Neural progenitor cell (in vitro differentiated cells): ENCODE measurements around the gene DCDC1. TPM values are rescaled to one million over a fixed set of nuclear protein-coding genes. Genes with fewer than 3 reads are reported as not detected.
A peak's percentile ranks its signal among the peaks of the same experiment; 100 is the strongest.

Experiments used
- DNase-seq: peaks from one replicate; pipeline ENCODE4 v3.0.0-alpha.2; 2016; ENCODE audit warnings: low spot score
- H2AFZ ChIP-seq: fragments of 200-600 bp; sonication (generic); replicated peaks from 2 replicates; pipeline ENCODE4 v1.6.1; 2016; ENCODE audit warnings: antibody characterized with exemption
- H3F3A ChIP-seq: fragments of 200-600 bp; sonication (generic); 2 replicates; pipeline ENCODE4 v1.6.1; 2016; ENCODE audit warnings: antibody characterized with exemption, low read depth
- H3K27ac ChIP-seq: fragments of 200-600 bp; sonication (generic); 2 replicates; pipeline ENCODE4 v1.5.1; 2016; ENCODE audit warnings: mild to moderate bottlenecking
- H3K27me3 ChIP-seq: fragments of 200-600 bp; sonication (generic); 2 replicates; pipeline ENCODE4 v1.6.1; 2016; ENCODE audit warnings: mild to moderate bottlenecking, moderate library complexity
- H3K36me3 ChIP-seq: fragments of 200-600 bp; sonication (generic); 2 replicates; pipeline ENCODE4 v1.5.1; 2016
- H3K4me1 ChIP-seq: fragments of 200-600 bp; sonication (generic); 2 replicates; pipeline ENCODE4 v1.6.1; 2016; ENCODE audit warnings: mixed run types
- H3K4me2 ChIP-seq: fragments of 200-600 bp; sonication (generic); 2 replicates; pipeline ENCODE4 v1.6.1; 2016
- H3K4me3 ChIP-seq: fragments of 200-600 bp; sonication (generic); 2 replicates; pipeline ENCODE4 v1.5.1; 2016
- H3K79me2 ChIP-seq: fragments of 200-600 bp; sonication (generic); 2 replicates; pipeline ENCODE4 v1.6.1; 2016; ENCODE audit warnings: low read depth
- H3K9ac ChIP-seq: fragments of 200-600 bp; sonication (generic); 2 replicates; pipeline ENCODE4 v1.6.1; 2016
- H3K9me3 ChIP-seq: fragments of 200-600 bp; sonication (generic); 2 replicates; pipeline ENCODE4 v1.5.1; 2016; ENCODE audit warnings: low read depth
- H4K20me1 ChIP-seq: fragments of 200-600 bp; sonication (generic); 2 replicates; pipeline ENCODE4 v1.6.1; 2016; ENCODE audit warnings: low read depth
- H3K27ac Mint-ChIP-seq: 3 replicates; pipeline ENCODE4 v1.8.0; 2021; ENCODE audit warnings: mixed read lengths
- H3K27me3 Mint-ChIP-seq: 2 replicates; pipeline ENCODE4 v1.8.0; 2022; ENCODE audit warnings: low read depth, mild to moderate bottlenecking, inconsistent platforms, moderate library complexity, mixed read lengths; ENCODE audit not compliant: insufficient read depth
- H3K36me3 Mint-ChIP-seq: 3 replicates; pipeline ENCODE4 v1.8.0; 2021; ENCODE audit warnings: mixed read lengths
- H3K4me1 Mint-ChIP-seq: 3 replicates; pipeline ENCODE4 v1.8.0; 2021; ENCODE audit warnings: mixed read lengths
- H3K4me3 Mint-ChIP-seq: 3 replicates; pipeline ENCODE4 v1.8.0; 2021; ENCODE audit warnings: mild to moderate bottlenecking, moderate library complexity, mixed read lengths
- H3K9me3 Mint-ChIP-seq: 3 replicates; pipeline ENCODE4 v1.8.0; 2020; ENCODE audit warnings: mixed read lengths
- CTCF ChIP-seq: fragments of 200-600 bp; sonication (generic); IDR thresholded peaks from 2 replicates; pipeline ENCODE4 v1.5.1; 2017; ENCODE audit warnings: antibody characterized with exemption, mild to moderate bottlenecking
- EZH2 ChIP-seq: fragments of 200-600 bp; sonication (generic); IDR thresholded peaks from 2 replicates; pipeline ENCODE4 v1.6.1; 2017; ENCODE audit warnings: antibody characterized with exemption, mild to moderate bottlenecking, moderate library complexity
- EZH2phosphoT487 ChIP-seq: fragments of 200-600 bp; sonication (generic); IDR thresholded peaks from 2 replicates; pipeline ENCODE4 v1.6.1; 2017; ENCODE audit warnings: antibody characterized with exemption
- total RNA-seq: library from RNA; depleted of rRNA; stranded (reverse); fragments of >200 nt; gene quantifications from 2 replicates; pipeline ENCODE4 v1.2.3, GENCODE V29; 2015; ENCODE audit warnings: low replicate concordance

Gene DCDC1
- total RNA-seq, 1 donor from 2014 or later: 5.0 TPM

GRCh38 chr11:31387379-31387778 is 17.8 kb upstream of the DCDC1 start:
- H3K4me1 ChIP-seq: no peaks in the 10 kb centered on the region
- no peaks in the 10 kb centered on the region for H3K4me1 Mint-ChIP-seq
- peaks cover 33% of the 10 kb centered on the region for H3K36me3 ChIP-seq
- no peak overlapping the region for H2AFZ ChIP-seq
- H3K9me3 ChIP-seq: peaks cover 25% of the 10 kb centered on the region
- DNase-seq: no peak
- H3K27ac Mint-ChIP-seq: no peak overlapping the region
- H3K27ac ChIP-seq: no peak overlapping the region
- H3K4me3 ChIP-seq: no peak overlapping the region
- no peak overlapping the region for H3K9ac ChIP-seq
- H3K79me2 ChIP-seq: peaks cover 35% of the 10 kb centered on the region
- peak overlapping the region; percentile 46 for H3K4me3 Mint-ChIP-seq
- no peaks in the 10 kb centered on the region for H4K20me1 ChIP-seq
- peaks cover 50% of the 10 kb centered on the region for H3K36me3 Mint-ChIP-seq
- TF ChIP-seq EZH2: no peak
- TF ChIP-seq CTCF: no peak
- no peak for TF ChIP-seq EZH2phosphoT487
- no peaks in the 10 kb centered on the region for H3F3A ChIP-seq
- H3K27me3 ChIP-seq: no peaks in the 10 kb centered on the region
- H3K27me3 Mint-ChIP-seq: no peaks in the 10 kb centered on the region
- H3K9me3 Mint-ChIP-seq: peaks cover 43% of the 10 kb centered on the region
- no peak overlapping the region for H3K4me2 ChIP-seq

GRCh38 chr11:31383116-31383515 is 13.6 kb upstream of the DCDC1 start:
- H3K36me3 Mint-ChIP-seq: peaks cover 34% of the 10 kb centered on the region
- H3K27me3 ChIP-seq: no peaks in the 10 kb centered on the region
- H3K9me3 ChIP-seq: peaks cover 4% of the 10 kb centered on the region
- H3K27me3 Mint-ChIP-seq: no peaks in the 10 kb centered on the region
- H3K4me3 ChIP-seq: no peak overlapping the region
- peaks cover 77% of the 10 kb centered on the region for H3K79me2 ChIP-seq
- no peak overlapping the region for H3K4me3 Mint-ChIP-seq
- H3K4me1 Mint-ChIP-seq: no peaks in the 10 kb centered on the region
- no peak overlapping the region for H3K27ac Mint-ChIP-seq
- no peak for TF ChIP-seq CTCF
- TF ChIP-seq EZH2phosphoT487: no peak
- H3F3A ChIP-seq: no peaks in the 10 kb centered on the region
- H3K4me2 ChIP-seq: no peak overlapping the region
- H2AFZ ChIP-seq: no peak overlapping the region
- H4K20me1 ChIP-seq: no peaks in the 10 kb centered on the region
- no peaks in the 10 kb centered on the region for H3K4me1 ChIP-seq
- no peak overlapping the region for H3K27ac ChIP-seq
- H3K36me3 ChIP-seq: peaks cover 18% of the 10 kb centered on the region
- no peak overlapping the region for H3K9ac ChIP-seq
- DNase-seq: no peak
- H3K9me3 Mint-ChIP-seq: peaks cover 19% of the 10 kb centered on the region

GRCh38 chr11:31375879-31376278 is 6.3 kb upstream of the DCDC1 start:
- Histone ChIP-seq H2AFZ (no peak overlapping the region), H4K20me1 (no peaks in the 10 kb centered on the region), H3K4me2 (no peak overlapping the region), H3K4me3 (no peak overlapping the region), H3K27me3 (no peaks in the 10 kb centered on the region), H3K9me3 (no peaks in the 10 kb centered on the region), H3K79me2 (peaks cover 100% of the 10 kb centered on the region), H3K4me1 (peaks cover 13% of the 10 kb centered on the region), H3K27ac (no peak overlapping the region), H3F3A (no peaks in the 10 kb centered on the region), H3K36me3 (peaks cover 9% of the 10 kb centered on the region), H3K9ac (no peak overlapping the region)
- no peak for DNase-seq
- no peaks in the 10 kb centered on the region for H3K9me3 Mint-ChIP-seq
- no peak overlapping the region for H3K4me3 Mint-ChIP-seq
- H3K4me1 Mint-ChIP-seq: peaks cover 5% of the 10 kb centered on the region
- peaks cover 14% of the 10 kb centered on the region for H3K36me3 Mint-ChIP-seq
- no peak overlapping the region for H3K27ac Mint-ChIP-seq
- TF ChIP-seq CTCF (no peak), EZH2phosphoT487 (no peak), EZH2 (no peak)
- H3K27me3 Mint-ChIP-seq: no peaks in the 10 kb centered on the region
